ENCODE results near the gene HIBCH. TPM values are rescaled to one million over a fixed set of nuclear protein-coding genes. Genes with fewer than 3 reads are reported as not detected.

HIBCH gene
- total RNA-seq, 1 experiment from 2014 or later, result 24.7 TPM

GRCh38 chr2:190333395-190333794, 13.8 kb upstream of the HIBCH start:
- H3K4me1 ChIP-seq (ENCODE audit: control insufficient read depth in 1 of 2, insufficient read depth in 2 of 2, low read length in 2 of 2), result peaks cover 14 to 16% of the 10 kb centered on the region in 2 experiments
- ATAC-seq (no peak), DNase-seq (ENCODE audit: low read depth, low spot score) (no peak)
- ChIA-PET POLR2A (no interaction called here), RAD21 (ENCODE audit: low non-redundant PET in 1 of 2, low total read pairs in 2 of 2, uncharacterized antibody in 2 of 2, unreplicated experiment in 2 of 2) (no interaction called here), CTCF (no interaction called here)
- no TSS peak for BruUV-seq (replicated peaks)
- 0 out of 4 replicates have a peak, but pooled peaks cover 0 to 3% of the 10 kb centered on the region in 2 experiments for H3K9me3 ChIP-seq (ENCODE audit: control insufficient read depth in 1 of 2, insufficient read depth in 1 of 2, low read depth in 1 of 2, low read length in 2 of 2)
- H2AFZ ChIP-seq (ENCODE audit: low read depth, low read length, poor library complexity, severe bottlenecking), result peak overlapping the region; percentile 27
- no peak overlapping the region for H3K4me3 ChIP-seq (replicated peaks in 1 of 2; ENCODE audit: low read depth in 1 of 2, low read length in 2 of 2)
- H3K27me3 ChIP-seq (ENCODE audit: insufficient read depth, low read length), result no peaks in the 10 kb centered on the region
- no peaks in the 10 kb centered on the region for H3K36me3 ChIP-seq (ENCODE audit: control insufficient read depth in 1 of 2, insufficient read depth in 2 of 2, low read length in 2 of 2)
- H3K79me2 ChIP-seq (ENCODE audit: insufficient read depth, low read length), result no peaks in the 10 kb centered on the region
- H3K9ac ChIP-seq (ENCODE audit: low read length), result no peak overlapping the region
- H4K20me1 ChIP-seq (ENCODE audit: insufficient read depth), result no peaks in the 10 kb centered on the region
- intact Hi-C loops (cut with micrococcal nuclease), result no loop called here
- H3K9me2 ChIP-seq (ENCODE audit: insufficient read depth), result no peaks in the 10 kb centered on the region
- H3K27ac ChIP-seq (ENCODE audit: low read depth, low read length), result no peak overlapping the region
- no peak overlapping the region for H3K4me2 ChIP-seq (ENCODE audit: low read length)
- TF ChIP-seq TCF7L2 (IDR thresholded peaks at IDR 0.05; ENCODE audit: borderline replicate concordance, extremely low read depth, insufficient read depth, insufficient read length) (no peak), ELF1 (IDR thresholded peaks at IDR 0.05; ENCODE audit: borderline replicate concordance, low read depth) (no peak), YY1 (IDR thresholded peaks at IDR 0.05; ENCODE audit: extremely low read depth, insufficient replicate concordance, low read depth, low read length) (no peak), MAX (IDR thresholded peaks at IDR 0.05) (no peak), EZH2 (IDR thresholded peaks at IDR 0.05) (no peak), SRF (IDR thresholded peaks at IDR 0.05; ENCODE audit: low read depth) (no peak), SP1 (IDR thresholded peaks at IDR 0.05; ENCODE audit: low read depth) (no peak), CEBPB (IDR thresholded peaks at IDR 0.05; ENCODE audit: low read depth) (no peak), EGR1 (IDR thresholded peaks at IDR 0.05; ENCODE audit: low read depth) (no peak), SIN3A (IDR thresholded peaks at IDR 0.05; ENCODE audit: low read depth) (no peak), REST (IDR thresholded peaks at IDR 0.05; ENCODE audit: low read depth) (no peak), ZBTB33 (IDR thresholded peaks at IDR 0.05; ENCODE audit: extremely low read depth, insufficient replicate concordance, low read length) (no peak), POLR2AphosphoS5 (IDR thresholded peaks at IDR 0.05; ENCODE audit: low read depth, low read length) (no peak)

Measured in HCT116 (cell line).